GM12875 (cell line): Measurements from ENCODE around the gene ATG4B.

Experiments
- H3K4me3 ChIP-seq: one replicate; pipeline ENCODE4 v1.5.1; 2011; ENCODE audit warnings: low read depth, low read length, control low read depth
- CTCF ChIP-seq: IDR thresholded peaks from 2 replicates; pipeline ENCODE4 v1.5.1; 2011; ENCODE audit warnings: low read depth, mild to moderate bottlenecking, control low read depth, inconsistent platforms, low read length, moderate library complexity, borderline replicate concordance; ENCODE audit not compliant: insufficient read depth

ATG4B gene

GRCh38 chr2:241675885-241676284 is 38.4 kb downstream of the ATG4B start:
- TF ChIP-seq CTCF: no peak
- no peak overlapping the region for H3K4me3 ChIP-seq

GRCh38 chr2:241676665-241677064 is 39.2 kb downstream of the ATG4B start:
- no peak overlapping the region for H3K4me3 ChIP-seq
- no peak for TF ChIP-seq CTCF

- no peak for TF ChIP-seq CTCF
- H3K4me3 ChIP-seq: no peak overlapping the region
Observed at GRCh38 chr2:241677392-241677791, 39.9 kb downstream of the ATG4B start.

GRCh38 chr2:241678307-241678706 is 40.8 kb downstream of the ATG4B start:
- no peak overlapping the region for H3K4me3 ChIP-seq
- no peak for TF ChIP-seq CTCF

- H3K4me3 ChIP-seq: no peak overlapping the region
- no peak for TF ChIP-seq CTCF
Observed at GRCh38 chr2:241678784-241679540, 41.5 kb downstream of the ATG4B start.

- no peak overlapping the region for H3K4me3 ChIP-seq
Observed at GRCh38 chr2:241680044-241680443, 42.6 kb downstream of the ATG4B start.

More at GRCh38 chr2:241680044-241680443, 42.6 kb downstream of the ATG4B start:
- TF ChIP-seq CTCF: no peak
